CD14-positive monocyte (primary cell): ENCODE results near the gene BTBD8. TPM values are rescaled to one million over a fixed set of nuclear protein-coding genes. Genes with fewer than 3 reads are reported as not detected.

ENCODE experiments used
- DNase-seq, 3 donors: peaks; one replicate each; pipeline ENCODE4 v3.0.0-alpha.2; 2011 to 2022
- H2AFZ ChIP-seq: 2 replicates; pipeline ENCODE4 v1.6.0; 2012; ENCODE audit warnings: mild to moderate bottlenecking, low read depth, low read length, inconsistent platforms; ENCODE audit not compliant: insufficient read depth, poor library complexity, severe bottlenecking
- H3K27ac ChIP-seq, 2 donors: 1 replicate in 1 of 2; 2 replicates in 1 of 2; pipeline ENCODE4 v1.5.1; 2012 to 2013; ENCODE audit warnings: low read length in 2 of 2, control low read depth in 1 of 2, inconsistent platforms in 1 of 2, low read depth in 1 of 2, mild to moderate bottlenecking in 1 of 2
- H3K27me3 ChIP-seq, 2 donors: one replicate each; pipeline versions ENCODE4 v1.6.0 to v1.6.1; 2011 to 2013; ENCODE audit warnings: low read length in 2 of 2; ENCODE audit not compliant: control insufficient read depth in 2 of 2, insufficient read depth in 2 of 2
- H3K36me3 ChIP-seq, 2 donors: replicated peaks in 1 of 2; 1 replicate in 1 of 2; 2 replicates in 1 of 2; pipeline versions ENCODE4 v1.5.1 to v1.6.1; 2012 to 2013; ENCODE audit warnings: low read length in 2 of 2, control low read depth in 1 of 2, inconsistent platforms in 1 of 2, mild to moderate bottlenecking in 1 of 2; ENCODE audit not compliant: insufficient read depth in 2 of 2, control insufficient read depth in 1 of 2
- H3K4me1 ChIP-seq, 2 donors: 1 replicate in 1 of 2; 2 replicates in 1 of 2; pipeline versions ENCODE4 v1.5.1 to v1.6.1; 2012 to 2013; ENCODE audit warnings: low read length in 2 of 2, control low read depth in 1 of 2, inconsistent platforms in 1 of 2, mild to moderate bottlenecking in 1 of 2, moderate library complexity in 1 of 2; ENCODE audit not compliant: insufficient read depth in 2 of 2, control insufficient read depth in 1 of 2
- H3K4me2 ChIP-seq: replicated peaks from 2 replicates; pipeline ENCODE3; 2012; ENCODE audit warnings: low read length, moderate library complexity, mild to moderate bottlenecking; ENCODE audit not compliant: poor library complexity, severe bottlenecking; ENCODE audit errors: extremely low read depth
- H3K4me3 ChIP-seq, 3 experiments: fragments of 200-600 bp in 1 of 3; sonication (generic) in 1 of 3; replicated peaks in 1 of 3; 1 replicate in 2 of 3; 2 replicates in 1 of 3; pipeline ENCODE4 v1.5.1; 2011 to 2013; ENCODE audit warnings: low read length in 3 of 3, mild to moderate bottlenecking in 3 of 3, control low read depth in 2 of 3, low read depth in 2 of 3, inconsistent platforms in 1 of 3, moderate library complexity in 1 of 3
- H3K79me2 ChIP-seq: 2 replicates; pipeline ENCODE4 v1.6.0; 2012; ENCODE audit warnings: mild to moderate bottlenecking, control low read depth, inconsistent platforms, low read length, moderate library complexity; ENCODE audit not compliant: insufficient read depth
- H3K9ac ChIP-seq: 2 replicates; pipeline ENCODE4 v1.6.0; 2017; ENCODE audit warnings: low read length, mild to moderate bottlenecking; ENCODE audit not compliant: insufficient read depth, poor library complexity, severe bottlenecking
- H3K9me3 ChIP-seq, 2 donors: replicated peaks in 1 of 2; 1 replicate in 1 of 2; 2 replicates in 1 of 2; pipeline versions ENCODE4 v1.5.1 to v1.6.1; 2012 to 2013; ENCODE audit warnings: low read length in 2 of 2, control low read depth in 1 of 2; ENCODE audit not compliant: control insufficient read depth in 1 of 2, insufficient read depth in 1 of 2
- H4K20me1 ChIP-seq: 2 replicates; pipeline ENCODE4 v1.6.0; 2012; ENCODE audit warnings: mild to moderate bottlenecking, low read length, control low read depth, moderate library complexity; ENCODE audit not compliant: insufficient read depth
- H3K27ac Mint-ChIP-seq, 7 donors: one replicate each; pipeline ENCODE4 v1.8.0; 2020; ENCODE audit warnings: mild to moderate bottlenecking in 7 of 7, mixed read lengths in 7 of 7, moderate library complexity in 6 of 7, inconsistent platforms in 2 of 7
- H3K27me3 Mint-ChIP-seq, 3 donors: one replicate each; pipeline ENCODE4 v1.8.0; 2021 to 2022; ENCODE audit warnings: low read depth in 3 of 3, mild to moderate bottlenecking in 3 of 3, mixed read lengths in 3 of 3, moderate library complexity in 3 of 3, inconsistent platforms in 1 of 3
- H3K36me3 Mint-ChIP-seq, 2 donors: one replicate each; pipeline ENCODE4 v1.8.0; 2020; ENCODE audit warnings: mixed read lengths in 2 of 2, inconsistent platforms in 1 of 2, mild to moderate bottlenecking in 1 of 2
- H3K4me1 Mint-ChIP-seq: one replicate; pipeline ENCODE4 v1.8.0; 2020; ENCODE audit warnings: mild to moderate bottlenecking, mixed read lengths
- H3K4me3 Mint-ChIP-seq, 2 donors: one replicate each; pipeline ENCODE4 v1.8.0; 2020; ENCODE audit warnings: mild to moderate bottlenecking in 2 of 2, mixed read lengths in 2 of 2, moderate library complexity in 1 of 2
- H3K9me3 Mint-ChIP-seq, 7 donors: one replicate each; pipeline ENCODE4 v1.8.0; 2020 to 2022; ENCODE audit warnings: mixed read lengths in 7 of 7, mild to moderate bottlenecking in 6 of 7, moderate library complexity in 6 of 7, inconsistent platforms in 2 of 7
- WGBS: methylation state at CpG from one replicate; pipeline ENCODE4 v1.1.5; 2013; ENCODE audit warnings: missing lambda C conversion rate; ENCODE audit not compliant: insufficient coverage; 5-methylcytosine and 5-hydroxymethylcytosine counted together
- intact Hi-C, 2 donors: fragments of 100-400 bp; cut with micrococcal nuclease; formaldehyde crosslinking; loops; one replicate each; pipeline versions ENCODE4 v1.15.0 to v1.15.1; 2023
- polyA plus RNA-seq, 3 donors: library from polyadenylated mRNA; depleted of rRNA in 1 of 3; unstranded in 2 of 3; stranded (reverse) in 1 of 3; fragments of 300-500 nt in 2 of 3; fragments of >200 nt in 1 of 3; fragmentation: Illumina TruSeq in 2 of 3; gene quantifications; 1 replicate in 2 of 3; 2 replicates in 1 of 3; pipeline ENCODE4 v1.2.3, GENCODE V29; 2012 to 2021
- TF ChIP-seq, protein P1 (sequence below): fragments of 200-600 bp; IDR thresholded peaks from one replicate; pipeline ENCODE4 v1.8.0; 2022; ENCODE audit warnings: antibody characterized with exemption, mild to moderate bottlenecking

BTBD8 gene
- polyA plus RNA-seq, 3 donors, result 0.44 to 1.1 (median 0.88) TPM

DNA sequence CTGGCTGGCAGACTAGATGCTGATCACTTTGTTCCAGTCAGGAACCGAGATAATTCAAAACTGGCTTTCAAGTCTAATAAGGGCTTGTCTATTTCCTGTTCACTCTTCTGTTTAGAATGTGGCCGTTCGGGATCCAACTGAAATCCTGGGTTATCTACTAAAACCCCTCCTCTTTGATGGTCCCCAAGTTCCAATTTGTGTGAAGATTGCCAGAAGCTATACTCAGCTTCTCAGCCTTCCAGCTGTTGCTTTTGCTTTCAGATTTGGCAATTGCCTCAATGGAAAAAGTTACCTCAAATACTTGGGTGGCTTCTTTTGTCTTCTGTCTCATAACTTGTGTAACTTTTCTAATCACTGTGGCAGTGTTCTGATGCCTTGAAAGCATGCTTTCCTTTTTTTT, 43.7 kb downstream of the BTBD8 start:
- no peak overlapping the region for H3K4me3 Mint-ChIP-seq
- no peak overlapping the region for H3K4me3 ChIP-seq
- H3K27me3 Mint-ChIP-seq, result peaks cover 0 to 1% (median 0%) of the 10 kb centered on the region in 3 donors
- TF ChIP-seq, protein P1, sequence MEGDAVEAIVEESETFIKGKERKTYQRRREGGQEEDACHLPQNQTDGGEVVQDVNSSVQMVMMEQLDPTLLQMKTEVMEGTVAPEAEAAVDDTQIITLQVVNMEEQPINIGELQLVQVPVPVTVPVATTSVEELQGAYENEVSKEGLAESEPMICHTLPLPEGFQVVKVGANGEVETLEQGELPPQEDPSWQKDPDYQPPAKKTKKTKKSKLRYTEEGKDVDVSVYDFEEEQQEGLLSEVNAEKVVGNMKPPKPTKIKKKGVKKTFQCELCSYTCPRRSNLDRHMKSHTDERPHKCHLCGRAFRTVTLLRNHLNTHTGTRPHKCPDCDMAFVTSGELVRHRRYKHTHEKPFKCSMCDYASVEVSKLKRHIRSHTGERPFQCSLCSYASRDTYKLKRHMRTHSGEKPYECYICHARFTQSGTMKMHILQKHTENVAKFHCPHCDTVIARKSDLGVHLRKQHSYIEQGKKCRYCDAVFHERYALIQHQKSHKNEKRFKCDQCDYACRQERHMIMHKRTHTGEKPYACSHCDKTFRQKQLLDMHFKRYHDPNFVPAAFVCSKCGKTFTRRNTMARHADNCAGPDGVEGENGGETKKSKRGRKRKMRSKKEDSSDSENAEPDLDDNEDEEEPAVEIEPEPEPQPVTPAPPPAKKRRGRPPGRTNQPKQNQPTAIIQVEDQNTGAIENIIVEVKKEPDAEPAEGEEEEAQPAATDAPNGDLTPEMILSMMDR, result no peak
- H3K36me3 Mint-ChIP-seq, result no peaks in the 10 kb centered on the region
- no peaks in the 10 kb centered on the region for H3K36me3 ChIP-seq
- no peak overlapping the region for H2AFZ ChIP-seq
- H4K20me1 ChIP-seq, result no peaks in the 10 kb centered on the region
- no peaks in the 10 kb centered on the region for H3K79me2 ChIP-seq
- no peaks in the 10 kb centered on the region for H3K4me1 Mint-ChIP-seq
- no peaks in the 10 kb centered on the region for H3K4me1 ChIP-seq
- no peak overlapping the region for H3K4me2 ChIP-seq
- no peak overlapping the region for H3K27ac Mint-ChIP-seq
- no peaks in the 10 kb centered on the region for H3K27me3 ChIP-seq
- peaks cover 0 to 2% (median 0%) of the 10 kb centered on the region in 7 donors for H3K9me3 Mint-ChIP-seq
- no peak overlapping the region for H3K27ac ChIP-seq
- intact Hi-C loops, result no loop called here
- DNase-seq, result no peak
- 33% methylated on average over 3 of the region's 3 CpGs for WGBS
- no peaks in the 10 kb centered on the region for H3K9me3 ChIP-seq
- no peak overlapping the region for H3K9ac ChIP-seq

DNA sequence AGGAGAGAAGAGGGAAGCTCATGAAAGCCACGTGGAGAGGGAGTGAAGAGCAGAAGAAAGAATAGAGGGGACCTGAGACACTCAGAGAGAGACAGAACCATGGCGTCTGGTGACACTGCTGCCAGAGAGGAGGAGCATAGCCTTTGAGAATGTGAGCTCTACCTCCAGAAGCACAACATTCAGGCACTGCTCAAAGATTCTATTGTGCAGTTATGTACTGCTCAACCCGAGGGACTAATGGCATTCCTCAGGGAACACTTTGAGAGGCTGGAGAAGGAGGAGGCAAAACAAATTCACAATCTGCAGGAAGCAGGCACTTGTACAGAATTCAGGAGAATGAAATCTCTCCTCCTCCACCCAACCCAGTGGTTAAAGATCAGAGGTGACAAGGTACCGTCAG, 45.1 kb downstream of the BTBD8 start:
- Histone ChIP-seq H3K79me2 (no peaks in the 10 kb centered on the region), H3K9ac (no peak overlapping the region), H3K4me3 (no peak overlapping the region), H3K9me3 (no peaks in the 10 kb centered on the region), H3K4me1 (no peaks in the 10 kb centered on the region), H3K27me3 (no peaks in the 10 kb centered on the region), H4K20me1 (no peaks in the 10 kb centered on the region), H3K4me2 (no peak overlapping the region), H3K36me3 (no peaks in the 10 kb centered on the region), H3K27ac (no peak overlapping the region), H2AFZ (no peak overlapping the region)
- H3K27me3 Mint-ChIP-seq, result peaks cover 0 to 1% (median 0%) of the 10 kb centered on the region in 3 donors
- no peak for DNase-seq
- H3K9me3 Mint-ChIP-seq, result peaks cover 0 to 2% (median 0%) of the 10 kb centered on the region in 7 donors
- WGBS, result 83% methylated on average over 1 of the region's 4 CpGs
- H3K27ac Mint-ChIP-seq, result no peak overlapping the region
- intact Hi-C loops, result no loop called here
- H3K4me1 Mint-ChIP-seq, result no peaks in the 10 kb centered on the region
- H3K36me3 Mint-ChIP-seq, result no peaks in the 10 kb centered on the region
- no peak overlapping the region for H3K4me3 Mint-ChIP-seq
- TF ChIP-seq, protein P1, result no peak
